Fibroblast of skin of back (primary cell): ENCODE measurements around the gene ACOXL.

Experiments used
- DNase-seq: peaks from one replicate; pipeline ENCODE4 v3.0.0-alpha.2; 2013

The ACOXL gene

GRCh38 chr2:111017909-111018308 lies 285.5 kb downstream of the ACOXL start:
- DNase-seq: no peak

- DNase-seq: no peak
Measured at GRCh38 chr2:111019381-111019780, 287.0 kb downstream of the ACOXL start.

- no peak for DNase-seq
Measured at GRCh38 chr2:111022633-111023032, 290.3 kb downstream of the ACOXL start.

DNA sequence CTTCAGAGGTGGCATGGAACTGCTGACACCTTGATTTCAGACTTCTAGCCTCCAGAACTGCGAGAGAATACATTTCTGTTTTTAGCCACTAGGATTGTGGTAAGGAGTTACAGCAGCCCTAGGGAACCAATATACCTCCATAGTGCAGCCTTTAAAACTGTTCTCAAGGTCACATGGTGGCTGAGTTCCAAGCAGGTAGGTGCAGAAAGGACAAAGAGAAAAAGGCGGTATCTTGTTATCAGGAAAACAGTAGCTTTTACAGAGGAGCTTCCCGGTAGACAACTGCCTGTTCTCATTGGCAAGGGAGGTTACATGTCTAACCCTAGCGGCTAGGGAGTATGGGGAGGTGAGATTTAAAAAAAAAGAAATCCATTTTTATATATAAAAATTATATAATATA lies 292.1 kb downstream of the ACOXL start:
- no peak for DNase-seq

DNA sequence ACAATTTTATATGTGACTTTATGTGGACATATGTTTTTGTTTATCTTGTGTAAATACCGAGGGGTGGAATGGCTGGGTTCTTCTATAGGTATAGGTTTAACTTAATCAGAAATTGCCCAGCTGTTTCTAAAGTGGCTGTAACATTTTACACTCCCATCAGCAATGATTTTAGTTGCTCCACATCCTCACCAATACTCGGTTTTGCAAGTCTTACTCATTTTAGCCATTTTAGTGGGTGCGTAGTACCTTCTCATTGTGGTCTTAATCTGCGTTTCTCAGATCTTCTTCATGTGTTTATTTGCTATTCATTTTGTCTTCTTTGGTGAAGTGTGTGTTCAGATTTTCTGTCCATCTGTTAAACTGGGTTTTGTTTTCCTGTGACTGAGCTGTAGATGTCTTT lies 292.9 kb downstream of the ACOXL start:
- no peak for DNase-seq

DNA sequence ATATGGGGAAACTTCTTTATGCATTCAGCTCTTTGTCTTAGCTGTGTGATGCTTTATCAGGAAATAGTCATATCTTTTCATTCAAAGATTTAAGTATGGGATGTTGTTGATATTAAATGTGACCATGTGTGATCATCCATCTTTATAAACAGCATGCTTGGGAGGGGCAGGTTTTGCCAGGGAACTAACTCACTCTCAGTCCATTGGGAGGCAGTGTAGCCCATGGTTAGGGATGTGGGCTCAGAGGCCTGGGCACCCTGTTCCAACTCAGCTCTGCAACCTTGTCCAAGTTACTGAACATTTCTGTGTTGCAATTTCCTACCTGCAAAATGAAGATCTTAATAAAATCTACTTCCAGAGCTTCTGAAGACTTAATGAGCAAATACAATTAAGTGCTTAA lies 296.3 kb downstream of the ACOXL start:
- DNase-seq: no peak

DNA sequence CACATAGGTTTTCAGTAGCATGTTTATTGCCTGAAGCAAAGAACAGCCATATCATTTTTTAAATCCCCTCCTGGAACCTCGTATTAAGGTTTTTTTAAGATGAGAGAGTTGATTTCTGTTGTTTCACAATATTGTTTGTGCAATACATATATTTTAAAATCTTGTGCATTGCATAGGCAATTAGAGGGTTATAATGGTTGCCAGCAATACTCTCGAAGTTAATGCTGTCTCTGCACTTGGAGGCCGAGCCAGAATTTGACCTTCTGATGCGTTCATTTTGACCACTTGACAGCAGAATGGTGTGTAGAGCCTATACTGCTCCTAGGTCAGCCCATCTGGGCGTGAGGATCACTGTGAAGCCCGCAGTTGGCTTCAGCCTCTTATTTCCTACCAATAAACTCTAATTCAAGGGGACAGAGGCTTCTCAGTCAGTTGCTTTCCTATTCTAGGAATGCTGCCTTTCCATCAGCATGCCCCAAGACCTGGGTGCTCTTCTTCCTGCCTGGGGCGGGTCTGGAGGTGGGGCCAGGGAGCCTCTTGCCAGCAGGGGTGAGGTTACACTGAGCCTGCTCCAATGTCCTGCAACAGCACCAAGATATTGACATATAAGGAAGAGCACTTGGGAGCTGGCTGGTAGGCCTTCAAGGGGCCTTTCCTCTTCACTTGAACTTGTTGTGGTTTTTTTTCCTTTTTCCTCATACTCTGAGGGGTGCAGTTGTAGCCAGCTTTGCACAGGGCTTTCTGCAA lies 297.0 kb downstream of the ACOXL start:
- no peak for DNase-seq

- no peak for DNase-seq
Measured at GRCh38 chr2:111030260-111030891, 298.0 kb downstream of the ACOXL start.

DNA sequence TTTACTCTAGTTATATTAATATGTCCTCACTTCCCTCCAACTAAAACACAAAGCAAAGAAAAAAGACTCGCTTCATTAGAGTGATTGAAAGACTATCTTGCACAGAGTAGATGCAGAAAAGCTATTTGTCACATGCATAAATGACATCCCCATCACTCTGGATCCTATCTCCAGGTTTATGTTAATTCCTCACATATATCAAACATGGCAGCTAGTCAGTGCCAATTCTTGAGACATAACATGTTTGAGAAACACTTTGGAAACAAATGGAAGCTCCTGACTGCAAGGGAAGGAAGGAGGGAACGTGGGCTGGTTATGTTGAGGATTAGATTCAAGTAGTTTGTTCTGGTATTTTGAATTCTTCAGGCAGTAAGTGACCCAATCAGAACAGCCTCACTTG lies 298.6 kb downstream of the ACOXL start:
- DNase-seq: no peak

DNA sequence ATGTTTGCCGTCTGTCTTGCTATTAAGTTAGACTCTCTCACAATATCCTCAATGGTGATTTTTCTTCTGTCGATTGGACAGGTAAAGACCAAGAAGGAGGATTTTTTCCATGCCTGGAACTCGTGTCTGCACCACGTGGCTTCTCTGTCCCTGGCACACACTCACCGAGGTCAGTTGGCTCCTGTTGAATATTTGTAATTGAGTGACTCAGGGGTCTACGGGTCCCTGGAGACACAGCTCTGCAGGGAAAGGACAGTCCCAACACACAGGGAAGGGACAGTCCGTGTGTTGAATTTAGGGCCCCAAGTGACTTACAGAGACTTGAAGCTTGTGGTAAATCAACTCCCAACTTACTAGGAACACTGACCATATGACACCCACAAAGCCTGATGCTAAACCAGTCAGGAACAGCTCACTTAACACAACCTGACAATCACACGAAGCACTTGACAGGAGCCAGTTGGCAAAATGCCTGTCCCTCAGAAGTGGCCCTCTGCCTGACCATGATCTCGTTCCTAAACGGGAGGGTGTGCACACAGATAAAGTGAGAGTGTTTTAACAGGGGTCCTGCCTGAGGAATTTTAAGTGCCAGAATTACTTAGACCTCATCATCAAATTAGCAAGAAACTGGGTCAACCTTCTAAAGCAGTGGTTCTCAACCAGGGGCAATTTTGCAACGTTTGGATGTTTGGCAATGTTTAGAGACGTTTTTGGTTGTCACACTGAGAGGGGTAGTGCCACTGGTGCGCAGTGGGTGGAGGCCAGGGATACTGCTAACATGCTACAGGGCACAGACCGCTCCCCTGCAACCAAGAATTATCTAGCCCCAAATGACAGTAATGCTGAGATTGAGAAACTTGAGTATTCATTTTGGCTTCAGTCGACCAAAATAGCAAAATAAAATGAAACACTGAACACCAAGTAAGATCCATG lies 299.4 kb downstream of the ACOXL start:
- DNase-seq: no peak

DNA sequence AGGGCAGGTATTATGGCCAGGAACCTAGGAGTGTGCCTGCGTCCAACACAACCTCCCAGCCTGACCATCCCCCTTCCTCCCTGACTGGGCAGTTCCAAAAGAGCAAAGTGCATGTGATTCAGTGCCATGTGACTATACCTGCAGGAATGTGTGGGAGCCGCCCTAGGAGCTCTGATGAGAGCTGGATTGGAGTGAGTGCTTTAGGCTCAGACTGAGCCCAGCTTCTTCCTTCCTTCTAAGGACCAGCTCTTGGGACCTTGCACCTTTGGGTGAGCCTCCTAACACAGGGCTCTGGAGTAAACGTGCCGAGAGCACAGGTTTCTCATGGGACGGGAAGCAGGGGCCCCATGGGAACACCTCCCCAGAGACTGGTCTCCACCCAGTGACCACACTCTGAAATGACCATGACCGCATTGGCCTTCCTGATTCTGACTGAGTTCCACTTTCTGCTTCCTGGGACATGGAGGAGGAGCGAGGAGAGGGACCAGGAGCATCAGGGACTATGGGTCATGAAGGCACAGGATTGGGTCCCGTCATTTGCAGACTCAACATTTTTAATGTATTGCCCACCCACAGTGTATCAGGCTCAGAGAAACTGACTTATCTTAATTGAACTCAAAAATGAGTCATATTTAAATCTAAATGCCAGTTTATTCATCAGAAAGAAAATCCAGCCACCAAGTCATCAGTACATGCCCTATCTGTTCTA lies 300.5 kb downstream of the ACOXL start:
- DNase-seq: no peak

- DNase-seq: no peak
Measured at GRCh38 chr2:111034146-111034545, 301.8 kb downstream of the ACOXL start.

DNA sequence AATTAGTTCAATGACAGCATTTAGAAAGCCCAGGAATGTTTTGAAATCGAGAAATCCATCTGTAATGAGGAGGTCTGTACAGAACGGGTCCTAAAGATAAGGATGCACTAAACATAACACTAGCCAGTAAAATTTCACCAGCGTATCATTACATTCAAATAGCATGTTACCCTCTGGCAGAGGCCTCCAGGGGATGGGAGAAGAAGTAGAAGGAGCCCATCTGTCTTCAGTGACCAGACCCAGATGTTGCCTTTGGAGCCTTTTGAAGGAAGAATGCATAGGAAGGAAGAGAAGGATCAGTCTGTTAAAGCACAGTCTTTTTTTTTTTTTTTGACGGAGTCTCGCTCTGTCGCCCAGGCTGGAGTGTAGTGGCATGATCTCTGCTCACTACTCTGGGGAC lies 302.2 kb downstream of the ACOXL start:
- DNase-seq: no peak

GRCh38 chr2:111035830-111036441 lies 303.6 kb downstream of the ACOXL start:
- DNase-seq: no peak

DNA sequence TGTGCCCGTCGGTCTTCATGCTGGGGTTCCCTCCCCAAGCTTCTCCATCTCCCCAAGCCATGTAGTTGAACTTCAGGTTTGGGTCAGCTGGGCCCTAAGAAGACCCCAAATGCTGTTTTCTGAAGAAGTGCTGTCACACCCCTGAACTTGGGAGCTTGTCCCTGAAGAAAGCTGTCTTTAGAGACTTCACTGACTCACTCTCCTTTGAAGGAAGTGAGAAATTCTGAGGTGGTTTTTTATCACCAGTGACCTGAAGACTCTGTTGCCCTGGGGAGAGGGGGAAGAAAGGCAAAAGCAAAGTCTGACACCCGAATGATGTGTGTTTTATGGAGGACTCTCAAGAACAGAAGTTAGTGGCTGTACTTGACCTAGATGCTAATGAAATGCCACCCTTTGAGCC lies 304.8 kb downstream of the ACOXL start:
- DNase-seq: no peak

DNA sequence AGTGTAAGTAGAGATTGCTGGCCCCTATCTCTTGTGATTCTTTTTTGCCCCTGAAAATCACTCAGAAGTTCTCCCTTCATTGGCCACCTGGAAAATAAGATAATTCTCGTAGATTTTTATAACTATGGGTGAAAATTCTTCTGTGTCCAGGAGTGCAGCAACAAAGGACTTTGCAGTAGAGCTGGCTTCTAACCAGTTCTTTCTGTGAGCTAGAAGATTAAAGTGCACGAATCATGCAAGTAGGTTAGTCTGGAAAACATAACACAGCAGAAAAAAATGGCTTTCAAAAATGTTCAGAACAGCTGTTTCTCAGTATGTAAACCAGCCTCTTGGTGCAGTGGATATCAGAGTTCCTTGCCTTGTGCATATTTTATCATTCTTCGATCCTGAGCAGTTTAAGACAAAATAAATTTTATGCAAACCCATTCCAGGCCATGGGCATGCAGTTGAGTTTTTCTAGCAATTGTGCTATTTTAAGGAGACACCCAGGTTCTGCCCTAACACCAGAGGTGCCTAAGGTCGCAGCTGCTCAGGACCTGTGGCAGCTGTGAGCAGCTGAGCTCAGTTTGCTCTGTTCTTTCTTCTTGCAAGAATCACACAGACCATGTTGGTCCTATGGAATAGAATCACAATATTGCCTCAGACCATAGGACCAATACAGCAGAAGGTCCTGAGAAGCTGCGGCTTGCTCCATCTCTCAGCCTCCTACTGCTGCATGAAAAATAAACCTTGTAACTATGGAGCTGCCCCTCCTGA lies 307.4 kb downstream of the ACOXL start:
- no peak for DNase-seq

- no peak for DNase-seq
Measured at GRCh38 chr2:111041398-111042202, 309.2 kb downstream of the ACOXL start.

DNA sequence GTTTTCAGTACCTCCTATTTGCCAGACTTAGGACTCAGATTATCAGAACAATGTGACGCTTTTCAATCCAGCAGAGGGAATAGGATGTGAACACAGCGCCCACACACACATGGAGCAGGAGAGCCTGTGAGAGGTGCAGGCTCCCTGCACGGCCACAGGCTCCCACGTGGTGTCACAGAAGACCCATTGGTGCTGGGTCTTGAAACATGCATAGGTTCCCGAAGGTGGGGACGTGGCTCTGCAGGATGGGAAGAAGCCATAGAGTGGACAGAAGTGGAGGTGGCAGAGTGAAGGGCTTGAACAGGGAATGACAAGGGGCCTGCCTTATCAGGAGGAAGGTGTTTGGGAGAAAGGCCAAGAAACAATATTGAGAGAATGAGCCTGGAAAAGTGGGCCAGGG lies 309.9 kb downstream of the ACOXL start:
- DNase-seq: no peak

GRCh38 chr2:111042772-111043771 lies 310.7 kb downstream of the ACOXL start:
- no peak for DNase-seq
